HepG2 (cell line): ENCODE results near the gene CUL9. TPM values are rescaled to one million over a fixed set of nuclear protein-coding genes. Genes with fewer than 3 reads are reported as not detected.

ENCODE experiments used
- ARNT ChIP-seq: fragments of 450-650 bp; IDR thresholded peaks from 2 replicates; pipeline ENCODE4 v1.6.1; 2017
- ATF7-NPFF ChIP-seq: sonication (generic); formaldehyde crosslinking; IDR thresholded peaks from 2 replicates; pipeline ENCODE4 v1.8.1; 2023; ENCODE audit warnings: mild to moderate bottlenecking, low read depth, missing genetic modification reagents, moderate library complexity
- DDIT3 ChIP-seq: sonication (generic); formaldehyde crosslinking; IDR thresholded peaks from 2 replicates; pipeline ENCODE4 v1.4.0; 2020; ENCODE audit warnings: mild to moderate bottlenecking, missing genetic modification reagents
- FOXC1 ChIP-seq: sonication (generic); formaldehyde crosslinking; IDR thresholded peaks from 2 replicates; pipeline ENCODE4 v1.8.0; 2022; ENCODE audit warnings: mild to moderate bottlenecking, missing genetic modification reagents, borderline replicate concordance
- HNF1A ChIP-seq, 2 experiments: sonication (generic) in 1 of 2; formaldehyde crosslinking in 1 of 2; IDR thresholded peaks; 2 replicates each; pipeline versions ENCODE4 v1.4.0 to v1.6.1; 2016 to 2020; ENCODE audit warnings: borderline replicate concordance in 1 of 2, low read depth in 1 of 2, mild to moderate bottlenecking in 1 of 2, missing genetic modification reagents in 1 of 2
- MNT ChIP-seq: fragments of 450-650 bp; IDR thresholded peaks from 2 replicates; pipeline ENCODE4 v1.6.1; 2016
- NAIF1 ChIP-seq: sonication (generic); formaldehyde crosslinking; IDR thresholded peaks from 2 replicates; pipeline ENCODE4 v1.5.0; 2020; ENCODE audit warnings: mild to moderate bottlenecking, missing genetic modification reagents, borderline replicate concordance
- PHF21A ChIP-seq: sonication (generic); formaldehyde crosslinking; IDR thresholded peaks from 2 replicates; pipeline ENCODE4 v1.5.0; 2020; ENCODE audit warnings: mild to moderate bottlenecking, missing genetic modification reagents
- SMARCC2 ChIP-seq: fragments of 450-650 bp; IDR thresholded peaks from 2 replicates; pipeline ENCODE4 v1.6.1; 2017; ENCODE audit warnings: antibody characterized with exemption, mild to moderate bottlenecking
- SNAPC2 ChIP-seq: sonication (generic); formaldehyde crosslinking; IDR thresholded peaks from 2 replicates; pipeline ENCODE4 v1.8.1; 2022; ENCODE audit warnings: mild to moderate bottlenecking, missing genetic modification reagents
- STAG1 ChIP-seq: sonication (generic); formaldehyde crosslinking; IDR thresholded peaks from 2 replicates; pipeline ENCODE4 v1.4.0; 2020; ENCODE audit warnings: missing genetic modification reagents
- TEF ChIP-seq: sonication (generic); formaldehyde crosslinking; IDR thresholded peaks from 2 replicates; pipeline ENCODE4 v1.5.0; 2020; ENCODE audit warnings: missing genetic modification reagents
- TSC22D2 ChIP-seq: sonication (generic); formaldehyde crosslinking; IDR thresholded peaks from 2 replicates; pipeline ENCODE4 v1.5.1; 2020; ENCODE audit warnings: missing genetic modification reagents, mild to moderate bottlenecking, borderline replicate concordance
- ZBTB7A ChIP-seq: sonication (generic); formaldehyde crosslinking; IDR thresholded peaks from 2 replicates; pipeline ENCODE4 v1.8.0; 2022; ENCODE audit warnings: mild to moderate bottlenecking, missing genetic modification reagents
- ZMYM4 ChIP-seq: sonication (generic); formaldehyde crosslinking; IDR thresholded peaks from 2 replicates; pipeline ENCODE4 v1.8.1; 2023; ENCODE audit warnings: mild to moderate bottlenecking, missing genetic modification reagents
- ZNF101 ChIP-seq: sonication (generic); formaldehyde crosslinking; IDR thresholded peaks from 2 replicates; pipeline ENCODE4 v1.4.0; 2020; ENCODE audit warnings: mild to moderate bottlenecking, low read depth, missing genetic modification reagents, borderline replicate concordance
- ZNF501 ChIP-seq: sonication (generic); formaldehyde crosslinking; IDR thresholded peaks from 2 replicates; pipeline ENCODE4 v1.5.1; 2020; ENCODE audit warnings: mild to moderate bottlenecking, moderate library complexity, missing genetic modification reagents
- ZNF570 ChIP-seq: sonication (generic); formaldehyde crosslinking; IDR thresholded peaks from 2 replicates; pipeline ENCODE4 v1.4.0; 2020; ENCODE audit warnings: mild to moderate bottlenecking, missing genetic modification reagents, borderline replicate concordance
- ZNF704 ChIP-seq: sonication (generic); formaldehyde crosslinking; IDR thresholded peaks from 2 replicates; pipeline ENCODE4 v1.8.1; 2023; ENCODE audit warnings: mild to moderate bottlenecking, inconsistent platforms, moderate library complexity, missing genetic modification reagents, borderline replicate concordance
- polyA plus RNA-seq, 8 experiments: library from polyadenylated mRNA; depleted of rRNA in 3 of 8; stranded (reverse) in 7 of 8; unstranded in 1 of 8; fragments of >200 nt; fragmentation: Illumina TruSeq in 4 of 8; extraction: Trizol in 4 of 8; gene quantifications; 2 replicates each; pipeline versions ENCODE4 v1.2.1 to v1.2.3, GENCODE V29; 2011 to 2016; ENCODE audit warnings: low read depth in 4 of 8, missing spikeins in 1 of 8, mixed read lengths in 1 of 8; ENCODE audit not compliant: insufficient read depth in 1 of 8
- total RNA-seq, 5 experiments: library from RNA; depleted of rRNA; stranded (reverse); fragments of >200 nt; fragmentation: Illumina TruSeq; extraction: Trizol; gene quantifications; 2 replicates each; pipeline ENCODE4 v1.2.3, GENCODE V29; 2016; ENCODE audit warnings: low read depth in 1 of 5

The CUL9 gene
- total and polyA plus RNA-seq, 2 of the 13 experiments (the other 11 are each of a cell fraction or from before 2014, with no cell fraction given) = 11.4 to 13.7 TPM

GRCh38 chr6:43228951-43229802 is 47.2 kb downstream of the CUL9 start, which contains the start of gene DNPH1 (continued):
- TF ChIP-seq ZNF704 (CRISPR knock-in tag) = no peak
- peak; percentile 57; the same call in 1 of the 2 replicates for TF ChIP-seq ZNF501 (CRISPR knock-in tag)
- peak; percentile 81; the same call in 1 of the 2 replicates for TF ChIP-seq ZNF570 (CRISPR knock-in tag)
- TF ChIP-seq TEF = peak; percentile 50; the same call in 1 of the 2 replicates
- peak; percentile 64; the same call in 1 of the 2 replicates for TF ChIP-seq FOXC1
- TF ChIP-seq HNF1A (IDR thresholded peaks at IDR 0.05; ENCODE audit: low read depth) = no peak
- 0 out of 2 replicates have a peak, but pooled peaks have one; percentile 16 for TF ChIP-seq HNF1A (CRISPR knock-in tag; IDR thresholded peaks at IDR 0.05; ENCODE audit: borderline replicate concordance)
- no peak for TF ChIP-seq TSC22D2
- no peak for TF ChIP-seq MNT
- no peak for TF ChIP-seq ARNT
- TF ChIP-seq NAIF1 (CRISPR knock-in tag) = no peak; the same call in 1 of the 2 replicates
- TF ChIP-seq ZNF101 = 0 out of 2 replicates have a peak, but pooled peaks have one; percentile 64
- no peak for TF ChIP-seq SMARCC2
- peak; percentile 92 for TF ChIP-seq SNAPC2 (CRISPR knock-in tag)
- TF ChIP-seq DDIT3 (CRISPR knock-in tag) = no peak
- peak; percentile 74 for TF ChIP-seq STAG1
- peak; percentile 82 for TF ChIP-seq ZMYM4 (CRISPR knock-in tag)
- TF ChIP-seq PHF21A (CRISPR knock-in tag) = no peak; the same call in 1 of the 2 replicates
- TF ChIP-seq ZBTB7A (CRISPR knock-in tag) = peak; percentile 30; the same call in 1 of the 2 replicates
- peak; percentile 98 for TF ChIP-seq ATF7-NPFF (CRISPR knock-in tag)
